ENCODE data around the gene DZIP1L.

Gene DZIP1L

DNA sequence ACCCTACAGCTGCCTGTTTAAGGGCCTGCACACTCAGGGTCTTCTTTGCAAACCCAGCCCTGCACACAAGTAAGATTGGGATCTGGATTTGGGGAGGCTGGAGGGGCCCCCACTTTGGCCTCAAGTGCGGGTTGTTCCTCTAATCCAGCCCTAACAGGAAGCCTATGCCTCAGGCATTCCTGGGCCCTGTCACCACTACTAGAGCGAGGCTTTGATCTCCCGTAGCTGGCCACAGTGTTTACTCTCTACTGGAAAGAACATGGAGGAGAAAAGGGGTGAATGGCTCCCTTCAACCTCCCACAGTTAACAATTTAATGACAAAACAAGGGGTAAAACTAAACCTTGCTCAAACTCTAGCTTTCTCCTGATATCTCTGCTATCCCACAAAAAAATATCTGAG lies 48.4 kb downstream of the DZIP1L start:
- DNase-seq, result no peak

GRCh38 chr3:138066383-138066782 lies 49.0 kb downstream of the DZIP1L start:
- no peak for DNase-seq

DNA sequence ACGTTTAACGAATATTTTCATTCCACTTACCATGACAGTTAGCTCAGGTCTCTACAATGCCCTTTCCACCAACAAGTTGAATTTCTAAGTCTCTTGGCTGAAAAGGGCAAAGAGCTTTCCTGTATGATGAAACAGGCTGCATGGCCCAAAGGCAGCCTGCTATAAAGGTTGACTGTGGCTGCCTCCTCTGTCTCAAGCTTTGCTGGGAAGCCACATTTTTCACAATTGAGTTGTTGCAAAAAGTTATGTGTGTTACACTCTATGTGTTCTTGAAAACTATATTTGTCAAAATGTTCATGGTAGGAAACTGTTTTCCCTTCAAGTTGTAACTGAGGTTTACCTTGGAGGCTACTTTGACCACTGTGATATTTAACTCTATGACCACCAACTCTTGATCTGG lies 49.5 kb downstream of the DZIP1L start:
- no peak for DNase-seq

DNA sequence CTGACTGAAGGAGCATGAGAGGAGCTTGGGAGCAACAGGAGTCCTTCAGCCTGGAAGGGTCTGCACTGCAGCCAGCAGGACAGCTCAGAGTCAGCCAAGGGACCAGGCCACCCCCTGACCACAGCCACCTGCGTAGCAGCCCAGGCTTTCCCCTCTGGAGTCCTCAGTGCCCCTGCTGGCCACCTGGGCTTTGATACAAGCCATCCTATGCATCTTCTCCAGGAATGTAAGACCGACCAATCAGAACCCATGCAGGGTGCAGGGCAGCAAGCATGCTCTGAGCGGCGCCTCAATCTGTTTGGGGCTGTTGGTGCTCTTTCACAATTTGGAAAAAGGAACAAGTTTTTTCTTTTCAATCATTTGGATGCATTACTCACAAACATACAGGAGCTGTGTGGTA lies 52.0 kb downstream of the DZIP1L start:
- DNase-seq, result no peak

DNA sequence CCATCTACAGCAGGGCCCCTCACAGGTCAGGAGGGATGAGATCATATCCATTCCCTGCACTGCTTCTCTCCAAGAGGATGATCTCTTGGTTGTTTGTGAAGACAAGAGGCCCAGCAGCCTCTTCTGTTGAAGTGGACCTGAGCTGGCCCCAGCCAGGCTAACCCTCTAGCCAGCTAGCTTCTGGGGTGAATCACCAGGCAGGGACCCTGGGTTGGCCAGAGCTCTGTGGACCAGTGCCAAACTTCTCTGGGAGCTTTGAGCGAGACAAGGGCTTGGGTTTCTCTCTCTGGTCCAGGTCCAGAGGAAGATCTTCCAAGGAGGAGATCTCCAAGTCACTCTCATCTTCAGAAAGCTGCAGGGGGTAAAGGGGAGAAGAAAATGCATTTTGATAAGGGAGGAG lies 52.8 kb downstream of the DZIP1L start:
- DNase-seq, result no peak

DNA sequence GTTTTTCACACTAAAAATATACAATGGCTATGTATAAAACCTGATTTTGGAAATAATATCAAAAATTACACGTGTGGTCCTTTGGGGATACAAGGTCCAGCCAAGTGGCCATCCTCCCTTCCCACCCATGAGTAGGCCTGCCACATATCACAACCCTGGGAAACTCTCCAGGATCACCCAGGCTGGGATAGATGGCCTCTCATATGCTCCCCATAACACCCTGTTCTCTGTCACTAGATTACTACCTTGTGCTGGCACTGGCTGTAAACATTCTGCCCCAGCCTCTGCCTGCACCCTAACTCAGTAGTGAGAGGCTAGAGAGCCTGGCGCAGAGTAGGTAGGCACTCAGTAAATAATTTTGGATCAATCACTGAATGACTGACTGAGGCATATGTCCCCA lies 53.4 kb downstream of the DZIP1L start:
- no peak for DNase-seq

DNA sequence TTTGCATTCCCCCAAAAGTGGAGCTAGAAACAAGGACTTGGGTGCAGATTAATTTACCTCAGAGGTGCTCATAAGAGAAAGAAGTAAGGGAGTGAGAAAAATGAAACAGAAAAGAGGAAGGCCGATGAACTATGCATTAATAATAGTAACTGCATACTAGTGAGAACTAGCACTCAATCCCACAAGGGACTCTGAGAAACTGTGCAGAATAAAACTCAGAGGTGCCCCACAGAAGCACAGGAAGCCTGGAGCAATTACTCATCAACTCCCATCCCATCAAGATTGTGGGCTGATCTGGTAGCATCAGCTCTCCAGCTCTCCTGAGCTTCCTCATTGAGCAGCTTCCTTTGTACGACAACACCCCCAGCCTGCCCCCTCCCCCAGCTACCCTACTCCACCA lies 54.6 kb downstream of the DZIP1L start:
- no peak for DNase-seq

GRCh38 chr3:138059261-138059660 lies 56.1 kb downstream of the DZIP1L start:
- no peak for DNase-seq

DNA sequence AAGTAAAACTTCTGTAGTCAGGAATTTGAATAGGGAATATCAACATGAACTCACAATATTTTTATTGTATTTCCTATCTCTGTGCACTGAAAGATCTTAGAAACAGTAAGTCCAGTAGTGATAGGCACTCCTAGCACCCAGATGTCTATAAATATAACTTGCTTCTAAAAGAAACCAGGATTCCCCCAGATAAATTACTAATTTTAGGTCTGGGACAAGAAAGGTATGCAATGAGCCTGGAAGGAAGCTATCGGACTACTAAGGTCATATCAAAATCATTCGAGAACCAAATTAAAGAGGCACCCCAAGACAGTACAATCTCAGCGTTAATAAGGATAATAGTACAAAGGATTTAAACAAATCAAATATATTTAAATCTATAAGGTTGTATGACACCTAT lies 58.0 kb downstream of the DZIP1L start:
- DNase-seq, result no peak

DNA sequence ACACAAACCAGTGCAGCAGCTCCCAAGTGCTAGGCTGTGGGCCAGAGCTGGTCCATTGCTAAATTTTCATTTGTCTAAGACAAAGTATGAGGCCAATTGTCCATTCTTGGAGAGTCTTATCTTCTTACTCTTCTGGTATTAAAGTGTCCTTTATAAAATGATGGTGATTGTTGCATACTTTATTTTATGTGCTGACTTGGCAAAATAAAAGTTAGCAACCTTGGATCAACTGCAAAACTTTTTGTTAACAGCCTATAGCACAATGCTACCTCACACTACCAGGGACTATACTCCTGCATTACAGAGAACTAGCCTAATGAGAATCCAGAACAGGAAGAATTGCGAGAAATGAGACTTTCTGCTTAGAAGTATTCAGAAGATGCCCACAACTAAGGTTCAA lies 61.4 kb downstream of the DZIP1L start:
- DNase-seq, result no peak

DNA sequence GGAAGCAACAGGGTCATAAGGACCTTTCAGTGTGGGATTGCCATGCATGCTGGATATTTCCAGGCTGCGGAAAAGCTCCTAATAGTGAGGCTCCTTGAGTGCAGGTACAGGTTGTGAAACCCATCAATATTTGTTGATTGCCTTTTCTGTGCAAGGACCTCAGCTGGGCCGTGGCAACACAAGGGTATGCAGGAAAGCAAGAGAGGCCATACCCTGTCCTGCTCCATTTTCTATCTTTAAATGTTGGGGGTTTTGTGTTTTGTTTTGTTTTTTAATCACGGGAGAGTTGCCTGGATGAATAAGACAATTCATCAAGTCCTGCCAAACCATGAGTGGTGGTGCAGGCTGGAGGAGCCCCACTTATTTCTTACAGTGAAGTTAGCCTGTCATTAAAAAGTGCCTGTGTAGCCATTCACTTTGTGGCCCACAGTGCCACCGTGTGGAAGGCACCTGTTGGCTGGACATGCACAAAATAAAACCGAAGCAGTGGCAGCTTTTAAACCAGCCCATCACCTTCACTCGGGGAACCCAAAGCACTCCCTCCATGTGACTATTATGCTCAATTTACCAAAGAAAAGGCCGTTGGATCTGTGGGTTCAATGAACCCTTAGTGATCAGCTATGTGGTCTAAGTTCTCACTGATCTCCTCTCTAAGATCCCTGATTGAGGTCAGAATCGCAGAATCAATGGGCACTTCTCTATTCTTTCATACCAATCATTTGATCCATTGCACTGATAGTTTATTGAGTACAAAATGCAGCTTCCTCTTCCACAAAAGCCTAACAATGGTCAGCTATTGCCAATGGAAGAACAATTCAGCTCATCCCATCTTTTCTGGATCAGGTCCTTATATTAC lies 63.2 kb downstream of the DZIP1L start:
- DNase-seq, result no peak

GRCh38 chr3:138049157-138049919 lies 66.1 kb downstream of the DZIP1L start:
- no peak for DNase-seq

DNA sequence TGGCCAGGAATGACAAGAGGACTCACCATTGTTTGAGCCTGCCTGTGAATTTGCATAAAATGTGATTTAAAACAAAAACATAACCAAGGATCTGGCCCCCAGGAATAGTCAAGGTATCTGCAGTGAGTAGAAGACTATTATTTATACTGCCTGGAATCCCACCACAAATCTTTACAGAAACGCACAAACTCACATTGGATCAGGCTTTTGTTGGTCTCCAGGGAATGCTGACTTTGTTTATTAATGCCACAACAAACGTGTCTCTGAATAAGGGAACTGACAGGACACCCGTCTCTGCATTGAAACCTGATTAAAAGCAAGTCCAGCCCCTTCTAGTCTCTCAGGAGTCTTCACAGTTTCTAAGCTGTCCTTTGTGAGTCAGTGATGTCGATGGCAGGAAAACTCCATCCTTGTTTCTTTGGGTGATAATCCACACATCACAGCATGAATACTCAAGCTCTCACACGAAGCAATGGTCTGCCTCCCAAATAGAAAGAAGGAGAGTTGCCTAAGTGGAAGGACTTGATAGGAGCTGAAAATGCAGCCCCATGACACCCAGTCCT lies 67.7 kb downstream of the DZIP1L start:
- no peak for DNase-seq

DNA sequence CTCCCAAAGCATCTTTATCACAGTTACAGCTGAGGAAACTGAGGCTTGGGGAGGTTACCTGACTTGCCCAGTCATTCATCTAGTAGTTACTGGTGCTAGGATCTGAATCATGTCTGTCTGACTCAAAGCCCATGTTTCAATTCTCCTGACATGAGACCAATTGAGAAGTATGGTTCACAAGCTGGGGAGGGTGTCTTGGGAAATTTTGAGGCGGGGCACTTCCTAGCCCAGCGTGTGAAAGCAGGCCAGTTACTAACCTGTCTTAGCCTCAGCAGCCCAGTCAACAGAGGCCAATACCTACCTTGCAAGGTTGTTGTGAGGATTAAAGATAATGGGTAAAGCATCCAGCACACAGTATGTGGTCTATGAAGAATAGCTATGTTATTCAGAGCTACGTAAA lies 68.5 kb downstream of the DZIP1L start:
- no peak for DNase-seq

DNA sequence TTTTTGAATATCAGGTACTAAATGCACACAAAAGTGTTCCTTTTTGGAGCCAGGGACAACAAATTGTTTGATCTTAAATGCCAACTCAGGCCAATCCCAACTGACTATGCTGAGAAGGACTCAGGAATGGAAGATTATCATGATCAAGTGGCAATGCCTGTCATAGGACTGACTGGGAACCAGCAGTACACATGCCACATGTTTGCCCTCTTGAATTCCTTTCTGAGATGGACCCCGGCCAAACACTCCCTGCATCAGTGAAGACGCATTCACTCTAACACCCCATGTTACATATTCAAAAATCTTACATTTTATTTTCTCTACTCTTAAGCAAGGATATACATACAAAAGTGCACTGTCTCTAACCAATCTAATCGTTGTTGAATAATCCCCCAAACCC lies 69.3 kb downstream of the DZIP1L start:
- no peak for DNase-seq

DNA sequence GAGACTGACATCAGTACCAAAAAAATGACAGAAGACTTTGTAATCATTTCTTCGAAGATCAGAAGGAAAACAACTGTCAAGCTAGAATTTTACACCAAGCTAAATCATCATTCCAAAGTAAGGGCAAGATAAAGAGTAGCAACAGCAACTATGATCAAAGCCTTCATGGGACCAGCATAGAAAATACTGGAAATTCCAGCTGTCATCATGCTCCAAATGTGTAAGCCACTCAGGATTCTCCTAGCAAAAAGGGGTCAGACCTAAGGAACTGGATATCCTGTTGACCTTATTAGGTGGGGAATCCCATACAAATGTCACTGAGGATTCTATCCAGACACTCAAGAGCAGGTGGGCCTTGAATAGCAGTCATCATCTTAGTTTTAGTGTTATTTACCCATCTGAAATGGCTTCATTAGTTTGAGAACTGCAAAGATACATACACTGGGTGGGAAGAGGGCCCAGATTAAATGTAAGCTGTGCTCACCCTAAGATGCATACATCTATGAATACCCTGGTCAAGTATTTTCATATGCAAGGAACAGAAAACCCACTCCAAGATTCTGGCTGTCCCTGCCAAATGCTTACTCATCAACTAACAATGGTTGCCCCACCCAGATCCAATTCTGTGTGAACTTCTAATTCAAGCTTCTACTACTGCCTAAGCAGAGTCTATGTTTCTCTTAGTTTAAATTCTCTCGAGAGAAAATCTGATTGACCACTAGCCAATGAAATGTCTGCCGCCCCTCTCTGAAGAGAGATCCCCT lies 72.0 kb downstream of the DZIP1L start:
- no peak for DNase-seq

DNA sequence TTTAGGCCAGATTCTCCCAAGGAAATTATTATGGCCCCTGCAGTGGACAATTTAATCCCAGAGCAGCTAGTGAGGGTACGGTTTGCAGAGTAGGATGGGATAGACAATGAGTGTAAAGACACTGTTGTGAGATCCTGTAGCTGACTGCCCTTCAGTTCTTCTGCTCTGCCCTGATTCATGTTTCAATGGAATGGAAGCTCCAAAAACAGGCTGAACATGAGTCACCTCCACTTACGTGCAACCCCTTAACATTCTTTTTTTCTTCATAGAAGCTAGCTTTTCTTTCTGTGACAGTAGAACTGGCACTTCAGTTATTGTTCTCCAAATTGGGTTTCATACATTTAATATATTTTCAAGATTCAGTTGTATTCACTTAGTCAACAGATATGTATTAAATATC lies 73.4 kb downstream of the DZIP1L start:
- DNase-seq, result no peak

DNA sequence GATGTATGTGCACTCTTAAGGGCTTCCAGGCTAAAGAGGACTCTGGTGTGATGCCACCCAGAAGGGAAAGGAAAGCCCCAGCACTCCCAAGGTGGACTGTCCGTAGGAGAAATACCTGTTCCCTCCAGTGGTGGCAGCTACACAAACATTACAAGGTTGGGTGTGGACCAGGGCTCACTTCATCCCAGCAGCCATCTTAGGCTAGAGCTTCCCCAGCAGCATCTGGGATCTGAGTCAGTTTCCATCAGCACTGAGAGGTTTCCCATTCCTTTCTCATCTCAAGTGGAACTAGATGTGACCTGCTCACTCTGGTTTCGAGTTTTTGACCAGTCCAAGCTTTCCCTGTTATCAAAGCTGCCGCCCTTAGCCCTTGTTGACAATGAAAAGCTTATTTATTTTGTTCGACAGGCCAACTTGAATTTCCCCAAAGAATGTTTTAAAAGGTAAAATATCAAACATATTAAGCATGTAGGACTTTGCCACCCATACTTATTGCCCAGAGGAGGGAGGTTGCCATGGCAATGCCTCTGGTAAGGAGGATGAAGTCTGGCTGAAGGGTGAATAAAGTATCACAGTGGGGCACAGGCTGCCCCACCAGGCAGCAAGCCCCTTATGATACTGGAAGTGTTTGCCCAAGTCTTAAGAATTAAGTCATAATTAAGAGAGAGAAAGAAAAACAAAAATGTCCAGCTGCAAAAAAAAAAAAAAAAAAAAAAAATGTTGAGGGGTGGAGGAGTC lies 76.5 kb downstream of the DZIP1L start:
- no peak for DNase-seq

DNA sequence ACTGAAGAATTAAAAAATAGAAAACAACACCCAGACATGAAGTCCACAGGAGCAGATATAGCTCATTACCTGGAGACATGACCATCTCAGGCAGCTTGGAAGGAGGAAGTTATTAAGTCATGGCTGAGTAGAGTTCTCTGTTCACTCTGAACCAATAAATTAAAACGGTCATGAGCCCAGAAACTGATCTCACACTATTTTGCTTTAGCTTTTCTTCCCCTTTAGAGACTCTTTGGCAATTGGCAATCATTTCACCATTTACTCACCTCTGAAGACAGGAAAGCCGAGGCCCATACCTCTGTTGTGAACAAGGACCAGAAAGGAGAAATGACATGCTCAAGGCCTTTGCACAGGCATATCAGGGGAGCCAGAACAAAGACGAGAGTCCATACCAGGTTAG lies 78.8 kb downstream of the DZIP1L start:
- no peak for DNase-seq

GRCh38 chr3:138034918-138035317 lies 80.5 kb downstream of the DZIP1L start:
- DNase-seq, result no peak

- no peak for DNase-seq
Observed at GRCh38 chr3:138033202-138033691, 82.2 kb downstream of the DZIP1L start.

GRCh38 chr3:138032567-138032966 lies 82.8 kb downstream of the DZIP1L start:
- no peak for DNase-seq

All from femur (tissue), 1 donor.